MCF 10A (cell line): ENCODE results near the gene GATAD2A. TPM values are rescaled to one million over a fixed set of nuclear protein-coding genes. Genes with fewer than 3 reads are reported as not detected.

Experiments used
- BruUV-seq: library from RNA; stranded (reverse); fragments of 400-500 nt; replicated peaks from 2 replicates; lab custom pipeline; 2021; lab: Mats Ljungman, UMichigan
- CTCF ChIA-PET: fragments of 300-600 bp; sonication (Branson Sonifier 250); formaldehyde crosslinking; extraction: SDS; loops from one replicate; lab custom pipeline; 2021; ENCODE audit warnings: antibody characterized with exemption, inconsistent platforms; lab: Yijun Ruan, JAX
- POLR2A ChIA-PET: fragments of 300-600, 350-650 bp; sonication (Branson Sonifier 250); formaldehyde crosslinking; extraction: SDS; loops from one replicate; lab custom pipeline; 2020; ENCODE audit warnings: antibody characterized with exemption, inconsistent platforms; lab: Yijun Ruan, JAX
- DNase-seq: peaks from one replicate; pipeline ENCODE4 v3.0.0-alpha.2; 2018; ENCODE audit not compliant: unreplicated experiment
- H3K27ac Mint-ChIP-seq: one replicate; pipeline ENCODE4 v1.8.0; 2022; ENCODE audit warnings: mild to moderate bottlenecking, low read depth, mixed read lengths; ENCODE audit not compliant: unreplicated experiment
- H3K27me3 Mint-ChIP-seq: one replicate; pipeline ENCODE4 v1.8.0; 2022; ENCODE audit warnings: mixed read lengths; ENCODE audit not compliant: insufficient read depth, unreplicated experiment
- H3K36me3 Mint-ChIP-seq: one replicate; pipeline ENCODE4 v1.8.0; 2022; ENCODE audit warnings: mild to moderate bottlenecking, moderate library complexity, mixed read lengths; ENCODE audit not compliant: insufficient read depth, unreplicated experiment
- H3K4me1 Mint-ChIP-seq: one replicate; pipeline ENCODE4 v1.8.0; 2022; ENCODE audit warnings: mixed read lengths; ENCODE audit not compliant: insufficient read depth, unreplicated experiment
- H3K4me3 Mint-ChIP-seq: one replicate; pipeline ENCODE4 v1.8.0; 2022; ENCODE audit warnings: mild to moderate bottlenecking, moderate library complexity, mixed read lengths; ENCODE audit not compliant: unreplicated experiment
- H3K9me3 Mint-ChIP-seq: one replicate; pipeline ENCODE4 v1.8.0; 2022; ENCODE audit warnings: mixed read lengths; ENCODE audit not compliant: unreplicated experiment
- intact Hi-C: fragments of 100-400 bp; cut with micrococcal nuclease; formaldehyde crosslinking; loops from 2 replicates; pipeline ENCODE4 v1.14.1; 2022
- total RNA-seq: library from RNA; stranded (reverse); gene quantifications from 2 replicates; pipeline ENCODE4 v1.2.3, GENCODE V29; 2022
- TF ChIP-seq, protein P1 (sequence below): fragments of 200-600 bp; IDR thresholded peaks from one replicate; pipeline ENCODE4 v1.8.0; 2022; ENCODE audit warnings: antibody characterized with exemption, mild to moderate bottlenecking; ENCODE audit not compliant: unreplicated experiment

The GATAD2A gene
- total RNA-seq, 1 experiment from 2014 or later = 91.5 TPM

DNA sequence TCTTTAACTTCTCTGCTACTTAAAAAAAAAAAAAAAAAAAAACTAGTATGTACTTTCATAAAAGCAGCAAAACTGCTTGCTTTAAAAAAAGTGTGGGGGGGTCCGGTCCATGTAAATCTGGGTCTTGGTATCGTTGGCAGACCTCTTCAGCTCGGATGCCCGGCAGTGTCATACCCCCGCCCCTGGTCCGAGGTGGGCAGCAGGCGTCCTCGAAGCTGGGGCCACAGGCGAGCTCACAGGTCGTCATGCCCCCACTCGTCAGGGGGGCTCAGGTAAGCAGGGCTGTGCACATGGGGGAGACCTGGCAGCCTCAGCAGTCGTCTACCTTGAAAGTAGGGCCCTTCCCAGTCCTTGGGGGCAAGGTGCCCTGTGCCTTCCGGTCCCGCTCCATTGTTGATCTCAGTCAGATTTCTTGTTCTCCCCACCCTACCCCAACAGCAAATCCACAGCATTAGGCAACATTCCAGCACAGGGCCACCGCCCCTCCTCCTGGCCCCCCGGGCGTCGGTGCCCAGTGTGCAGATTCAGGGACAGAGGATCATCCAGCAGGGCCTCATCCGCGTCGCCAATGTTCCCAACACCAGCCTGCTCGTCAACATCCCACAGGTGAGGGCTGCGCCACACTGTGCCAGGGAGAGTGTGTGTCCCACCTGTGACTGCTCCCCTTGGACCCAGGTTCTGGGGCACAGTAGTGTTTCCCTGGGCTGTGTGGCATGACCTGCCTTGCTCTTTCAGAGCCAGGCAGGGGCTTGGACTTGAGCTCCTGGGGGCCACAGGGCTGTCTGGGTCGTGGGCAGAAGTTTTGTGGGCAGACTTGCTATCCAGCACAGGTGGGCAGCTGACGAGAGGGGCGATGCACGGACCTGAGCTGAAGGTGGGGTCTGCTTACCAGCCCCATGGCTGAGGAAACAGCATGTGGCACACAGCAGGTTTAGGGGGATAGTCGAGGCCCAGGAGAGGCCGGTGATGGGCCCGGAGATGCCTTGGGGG is 90.4 kb downstream of the GATAD2A start:
- Mint-ChIP-seq H3K27me3 (no peaks in the 10 kb centered on the region), H3K36me3 (peaks cover 54% of the 10 kb centered on the region), H3K27ac (no peak overlapping the region), H3K9me3 (no peaks in the 10 kb centered on the region), H3K4me1 (no peaks in the 10 kb centered on the region), H3K4me3 (no peak overlapping the region)
- intact Hi-C loops = no loop called here
- POLR2A ChIA-PET = interaction anchor here (0.7 kb wide), 1 partner anchor 142 kb away, joined by 3 read pairs; no protein-coding TSS in a partner anchor
- CTCF ChIA-PET = interaction anchor here (0.6 to 1.1 kb wide), 4 partner anchors 22 to 1655 kb away, joined by 3 to 4 read pairs (median 3); no protein-coding TSS in a partner anchor
- TF ChIP-seq, protein P1, sequence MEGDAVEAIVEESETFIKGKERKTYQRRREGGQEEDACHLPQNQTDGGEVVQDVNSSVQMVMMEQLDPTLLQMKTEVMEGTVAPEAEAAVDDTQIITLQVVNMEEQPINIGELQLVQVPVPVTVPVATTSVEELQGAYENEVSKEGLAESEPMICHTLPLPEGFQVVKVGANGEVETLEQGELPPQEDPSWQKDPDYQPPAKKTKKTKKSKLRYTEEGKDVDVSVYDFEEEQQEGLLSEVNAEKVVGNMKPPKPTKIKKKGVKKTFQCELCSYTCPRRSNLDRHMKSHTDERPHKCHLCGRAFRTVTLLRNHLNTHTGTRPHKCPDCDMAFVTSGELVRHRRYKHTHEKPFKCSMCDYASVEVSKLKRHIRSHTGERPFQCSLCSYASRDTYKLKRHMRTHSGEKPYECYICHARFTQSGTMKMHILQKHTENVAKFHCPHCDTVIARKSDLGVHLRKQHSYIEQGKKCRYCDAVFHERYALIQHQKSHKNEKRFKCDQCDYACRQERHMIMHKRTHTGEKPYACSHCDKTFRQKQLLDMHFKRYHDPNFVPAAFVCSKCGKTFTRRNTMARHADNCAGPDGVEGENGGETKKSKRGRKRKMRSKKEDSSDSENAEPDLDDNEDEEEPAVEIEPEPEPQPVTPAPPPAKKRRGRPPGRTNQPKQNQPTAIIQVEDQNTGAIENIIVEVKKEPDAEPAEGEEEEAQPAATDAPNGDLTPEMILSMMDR = no peak
- no TSS peak for BruUV-seq
- no peak for DNase-seq

GRCh38 chr19:19498255-19498991 is 92.9 kb downstream of the GATAD2A start:
- TF ChIP-seq, protein P1 = no peak
- H3K4me1 Mint-ChIP-seq = no peaks in the 10 kb centered on the region
- POLR2A ChIA-PET = no interaction called here
- H3K36me3 Mint-ChIP-seq = peaks cover 57% of the 10 kb centered on the region
- CTCF ChIA-PET = no interaction called here
- no peaks in the 10 kb centered on the region for H3K27me3 Mint-ChIP-seq
- H3K9me3 Mint-ChIP-seq = no peaks in the 10 kb centered on the region
- H3K27ac Mint-ChIP-seq = no peak overlapping the region
- H3K4me3 Mint-ChIP-seq = no peak overlapping the region
- BruUV-seq = no TSS peak
- intact Hi-C loops = no loop called here
- DNase-seq = no peak

- Mint-ChIP-seq H3K9me3 (no peaks in the 10 kb centered on the region), H3K27ac (no peak overlapping the region), H3K27me3 (no peaks in the 10 kb centered on the region), H3K4me3 (no peak overlapping the region), H3K4me1 (no peaks in the 10 kb centered on the region), H3K36me3 (peaks cover 62% of the 10 kb centered on the region)
- TF ChIP-seq, protein P1 = no peak
- BruUV-seq = no TSS peak
- intact Hi-C loops = no loop called here
- CTCF ChIA-PET = interaction anchor here (0.5 kb wide), 2 partner anchors 10 to 23 kb away, joined by 3 read pairs; no protein-coding TSS in a partner anchor
- POLR2A ChIA-PET = interaction anchor here (0.7 kb wide), 1 partner anchor 65 kb away, joined by 3 read pairs; no protein-coding TSS in a partner anchor
- DNase-seq = no peak
Measured at GRCh38 chr19:19499272-19499995, 94.0 kb downstream of the GATAD2A start.
